K562 (cell line): ENCODE results near the gene MEF2D.

Experiments used
- CBX5 ChIP-seq: IDR thresholded peaks from 2 replicates; pipeline ENCODE4 v1.6.1; 2014; ENCODE audit warnings: low read depth, borderline replicate concordance
- CTCF ChIP-seq, 3 experiments: IDR thresholded peaks in 2 of 3; conservative IDR thresholded peaks in 1 of 3; 2 replicates each; pipeline ENCODE4 v1.5.1; 2011 to 2012; ENCODE audit warnings: low read length in 3 of 3, mild to moderate bottlenecking in 3 of 3, control low read depth in 2 of 3, improper control_type of control experiment in 1 of 3, inconsistent platforms in 1 of 3, low read depth in 1 of 3, mixed read lengths in 1 of 3, moderate library complexity in 1 of 3; ENCODE audit not compliant: insufficient read depth in 2 of 3
- ESRRA ChIP-seq: fragments of 450-650 bp; IDR thresholded peaks from 2 replicates; pipeline ENCODE4 v1.6.1; 2014; ENCODE audit warnings: low read depth, mild to moderate bottlenecking, moderate library complexity, borderline replicate concordance
- POLR2A ChIP-seq: fragments of 450-650 bp; conservative IDR thresholded peaks from 2 replicates; pipeline ENCODE4 v1.6.1; 2016
- RNF2 ChIP-seq: sonication (generic); IDR thresholded peaks from 2 replicates; pipeline ENCODE4 v1.6.1; 2016
- SMC3 ChIP-seq: conservative IDR thresholded peaks from 2 replicates; pipeline ENCODE4 v1.6.1; 2011; ENCODE audit warnings: low read depth, low read length, improper control_type of control experiment; ENCODE audit not compliant: insufficient read depth
- ZNF274 ChIP-seq: IDR thresholded peaks from 2 replicates; pipeline ENCODE4 v1.6.1; 2011; ENCODE audit warnings: low read depth, mild to moderate bottlenecking, low read length, moderate library complexity, borderline replicate concordance
- ZNF512 ChIP-seq: IDR thresholded peaks from 2 replicates; pipeline ENCODE4 v1.6.1; 2016; ENCODE audit warnings: missing genetic modification characterization, missing compliant biosample characterization
- ZNF639 ChIP-seq, 2 experiments: fragments of 200-800 bp in 1 of 2; sonication (Bioruptor generic) in 1 of 2; sonication (generic) in 1 of 2; formaldehyde crosslinking in 1 of 2; IDR thresholded peaks in 1 of 2; conservative IDR thresholded peaks in 1 of 2; 2 replicates each; pipeline versions ENCODE4 v1.5.0 to v1.6.1; 2016 to 2020; ENCODE audit warnings: missing compliant biosample characterization in 1 of 2, missing genetic modification characterization in 1 of 2, missing genetic modification reagents in 1 of 2
- ZNF717 ChIP-seq: fragments of 250-450 bp; sonication (Bioruptor Pico); IDR thresholded peaks from 2 replicates; pipeline ENCODE4 v1.5.0; 2021
- ZNF785 ChIP-seq: fragments of 250-450 bp; sonication (Bioruptor Pico); IDR thresholded peaks from 2 replicates; pipeline ENCODE4 v1.4.0; 2020; ENCODE audit warnings: mild to moderate bottlenecking

GRCh38 chr1:156500793-156501506, 375 bp upstream of the MEF2D start:
- 0 out of 2 replicates have a peak, but pooled peaks have one; percentile 45 for TF ChIP-seq ZNF717
- TF ChIP-seq ESRRA: 0 out of 2 replicates have a peak, but pooled peaks have one; percentile 22
- peak; percentile 70 to 78 (median 76) for TF ChIP-seq CTCF (IDR thresholded peaks at IDR 0.05 in 2 of 3, conservative IDR thresholded peaks at IDR 0.05 in 1 of 3; ENCODE audit: insufficient read depth in 2 of 3, low read depth in 1 of 3, low read length in 3 of 3)
- TF ChIP-seq ZNF274: no peak
- TF ChIP-seq CBX5: no peak
- TF ChIP-seq ZNF512 (tag): no peak
- TF ChIP-seq POLR2A: peak; percentile 89
- TF ChIP-seq RNF2: peak; percentile 77; the same call in 1 of the 2 replicates
- peak in 1 of 2 experiments; percentile 51; a peak in 1 of 4 replicates for TF ChIP-seq ZNF639 (CRISPR knock-in tag; conservative IDR thresholded peaks at IDR 0.05 in 1 of 2, IDR thresholded peaks at IDR 0.05 in 1 of 2)
- no peak for TF ChIP-seq ZNF785 (CRISPR knock-in tag)
- TF ChIP-seq SMC3: no peak
